HepG2 (cell line): ENCODE data around the gene XRCC1. TPM values are rescaled to one million over a fixed set of nuclear protein-coding genes. Genes with fewer than 3 reads are reported as not detected.

ENCODE experiments used
- AHR ChIP-seq: IDR thresholded peaks from 2 replicates; pipeline ENCODE4 v1.6.1; 2018; ENCODE audit warnings: missing genetic modification reagents, missing compliant biosample characterization
- BCLAF1 ChIP-seq: fragments of 450-650 bp; IDR thresholded peaks from 2 replicates; pipeline ENCODE4 v1.6.1; 2017; ENCODE audit warnings: mild to moderate bottlenecking
- FOXP1 ChIP-seq, 2 experiments: fragments of 450-650 bp in 1 of 2; IDR thresholded peaks; 2 replicates each; pipeline ENCODE4 v1.6.1; 2017 to 2018; ENCODE audit warnings: antibody characterized with exemption in 1 of 2
- IRF9 ChIP-seq: sonication (generic); formaldehyde crosslinking; IDR thresholded peaks from 2 replicates; pipeline ENCODE4 v1.8.0; 2022; ENCODE audit warnings: missing genetic modification reagents, mild to moderate bottlenecking, borderline replicate concordance
- JUNB ChIP-seq: sonication (generic); formaldehyde crosslinking; IDR thresholded peaks from 2 replicates; pipeline ENCODE4 v1.8.0; 2022; ENCODE audit warnings: missing genetic modification reagents, mild to moderate bottlenecking, borderline replicate concordance
- KLF16 ChIP-seq, 2 experiments: sonication (generic) in 1 of 2; formaldehyde crosslinking in 1 of 2; IDR thresholded peaks; 2 replicates each; pipeline versions ENCODE4 v1.6.1 to v1.8.0; 2016 to 2023; ENCODE audit warnings: missing genetic modification reagents in 2 of 2, missing compliant biosample characterization in 1 of 2
- POLR2AphosphoS2 ChIP-seq: IDR thresholded peaks from 2 replicates; pipeline ENCODE4 v1.6.1; 2011; ENCODE audit warnings: low read depth, low read length, improper control_type of control experiment
- TAF15 ChIP-seq: fragments of 200-400 bp; formaldehyde crosslinking; IDR thresholded peaks from one replicate; pipeline ENCODE4 v1.6.1; 2018; ENCODE audit warnings: mild to moderate bottlenecking, low read depth, low read length; ENCODE audit not compliant: poor library complexity, severe bottlenecking
- THAP7 ChIP-seq: sonication (generic); formaldehyde crosslinking; IDR thresholded peaks from 2 replicates; pipeline ENCODE4 v1.8.1; 2023; ENCODE audit warnings: mild to moderate bottlenecking, missing genetic modification reagents
- ZNF256 ChIP-seq: sonication (generic); formaldehyde crosslinking; conservative IDR thresholded peaks from 2 replicates; pipeline ENCODE4 v1.4.0; 2020; ENCODE audit warnings: missing genetic modification reagents
- ZNF317 ChIP-seq: sonication (generic); formaldehyde crosslinking; IDR thresholded peaks from 2 replicates; pipeline ENCODE4 v1.5.0; 2020; ENCODE audit warnings: mild to moderate bottlenecking, missing genetic modification reagents
- ZNF556 ChIP-seq: sonication (generic); formaldehyde crosslinking; IDR thresholded peaks from 2 replicates; pipeline ENCODE4 v1.4.0; 2020; ENCODE audit warnings: mild to moderate bottlenecking, missing genetic modification reagents, borderline replicate concordance
- ZNF619 ChIP-seq: sonication (generic); formaldehyde crosslinking; IDR thresholded peaks from 2 replicates; pipeline ENCODE4 v1.4.0; 2020; ENCODE audit warnings: mild to moderate bottlenecking, missing genetic modification reagents
- ZNF720 ChIP-seq: sonication (generic); formaldehyde crosslinking; IDR thresholded peaks from 2 replicates; pipeline ENCODE4 v1.4.0; 2020; ENCODE audit warnings: missing genetic modification reagents
- ZNF749 ChIP-seq: sonication (generic); formaldehyde crosslinking; IDR thresholded peaks from 2 replicates; pipeline ENCODE4 v1.8.0; 2022; ENCODE audit warnings: mild to moderate bottlenecking, missing genetic modification reagents, moderate library complexity, borderline replicate concordance
- ZNF790 ChIP-seq: sonication (generic); formaldehyde crosslinking; IDR thresholded peaks from 2 replicates; pipeline ENCODE4 v1.8.0; 2022; ENCODE audit warnings: missing genetic modification reagents, mild to moderate bottlenecking, borderline replicate concordance
- ZNF841 ChIP-seq: sonication (generic); formaldehyde crosslinking; IDR thresholded peaks from 2 replicates; pipeline ENCODE4 v1.8.1; 2023; ENCODE audit warnings: missing genetic modification reagents, borderline replicate concordance
- polyA plus RNA-seq, 8 experiments: library from polyadenylated mRNA; depleted of rRNA in 3 of 8; stranded (reverse) in 7 of 8; unstranded in 1 of 8; fragments of >200 nt; fragmentation: Illumina TruSeq in 4 of 8; extraction: Trizol in 4 of 8; gene quantifications; 2 replicates each; pipeline versions ENCODE4 v1.2.1 to v1.2.3, GENCODE V29; 2011 to 2016; ENCODE audit warnings: low read depth in 4 of 8, missing spikeins in 1 of 8, mixed read lengths in 1 of 8; ENCODE audit not compliant: insufficient read depth in 1 of 8
- total RNA-seq, 5 experiments: library from RNA; depleted of rRNA; stranded (reverse); fragments of >200 nt; fragmentation: Illumina TruSeq; extraction: Trizol; gene quantifications; 2 replicates each; pipeline ENCODE4 v1.2.3, GENCODE V29; 2016; ENCODE audit warnings: low read depth in 1 of 5
- TF ChIP-seq, protein P1 (sequence below): IDR thresholded peaks from 2 replicates; pipeline ENCODE4 v1.6.1; 2012; ENCODE audit warnings: low read depth, low read length, improper control_type of control experiment
- TF ChIP-seq, protein P2 (sequence below): sonication (generic); formaldehyde crosslinking; IDR thresholded peaks from 2 replicates; pipeline ENCODE4 v1.8.1; 2023; ENCODE audit warnings: missing genetic modification reagents, inconsistent platforms, borderline replicate concordance
- TF ChIP-seq, protein P3 (sequence below): sonication (generic); formaldehyde crosslinking; IDR thresholded peaks from 2 replicates; pipeline ENCODE4 v1.8.1; 2022; ENCODE audit warnings: mild to moderate bottlenecking, missing genetic modification reagents

Gene XRCC1
- total and polyA plus RNA-seq, 2 of the 13 experiments (the other 11 are each of a cell fraction or from before 2014, with no cell fraction given): 24.7 to 26.3 TPM

- TF ChIP-seq ZNF720 (no peak), ZNF556 (CRISPR knock-in tag) (no peak), ZNF841 (CRISPR knock-in tag) (no peak), POLR2AphosphoS2 (no peak), THAP7 (CRISPR knock-in tag) (no peak), AHR (CRISPR knock-in tag) (no peak), KLF16 (CRISPR knock-in tag; IDR thresholded peaks at IDR 0.05) (no peak), ZNF619 (CRISPR knock-in tag) (no peak), ZNF256 (CRISPR knock-in tag) (no peak), ZNF790 (CRISPR knock-in tag) (no peak), IRF9 (no peak), TAF15 (no peak), ZNF749 (CRISPR knock-in tag) (no peak), ZNF317 (CRISPR knock-in tag) (no peak), BCLAF1 (no peak), JUNB (CRISPR knock-in tag) (no peak), FOXP1 (IDR thresholded peaks at IDR 0.05) (no peak), FOXP1 (CRISPR knock-in tag; IDR thresholded peaks at IDR 0.05) (no peak)
- TF ChIP-seq, protein P1, sequence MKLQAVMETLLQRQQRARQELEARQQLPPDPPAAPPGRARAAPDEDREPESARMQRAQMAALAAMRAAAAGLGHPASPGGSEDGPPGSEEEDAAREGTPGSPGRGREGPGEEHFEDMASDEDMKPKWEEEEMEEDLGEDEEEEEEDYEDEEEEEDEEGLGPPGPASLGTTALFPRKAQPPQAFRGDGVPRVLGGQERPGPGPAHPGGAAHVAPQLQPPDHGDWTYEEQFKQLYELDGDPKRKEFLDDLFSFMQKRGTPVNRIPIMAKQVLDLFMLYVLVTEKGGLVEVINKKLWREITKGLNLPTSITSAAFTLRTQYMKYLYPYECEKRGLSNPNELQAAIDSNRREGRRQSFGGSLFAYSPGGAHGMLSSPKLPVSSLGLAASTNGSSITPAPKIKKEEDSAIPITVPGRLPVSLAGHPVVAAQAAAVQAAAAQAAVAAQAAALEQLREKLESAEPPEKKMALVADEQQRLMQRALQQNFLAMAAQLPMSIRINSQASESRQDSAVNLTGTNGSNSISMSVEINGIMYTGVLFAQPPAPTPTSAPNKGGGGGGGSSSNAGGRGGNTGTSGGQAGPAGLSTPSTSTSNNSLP: no peak
- TF ChIP-seq, protein P2, sequence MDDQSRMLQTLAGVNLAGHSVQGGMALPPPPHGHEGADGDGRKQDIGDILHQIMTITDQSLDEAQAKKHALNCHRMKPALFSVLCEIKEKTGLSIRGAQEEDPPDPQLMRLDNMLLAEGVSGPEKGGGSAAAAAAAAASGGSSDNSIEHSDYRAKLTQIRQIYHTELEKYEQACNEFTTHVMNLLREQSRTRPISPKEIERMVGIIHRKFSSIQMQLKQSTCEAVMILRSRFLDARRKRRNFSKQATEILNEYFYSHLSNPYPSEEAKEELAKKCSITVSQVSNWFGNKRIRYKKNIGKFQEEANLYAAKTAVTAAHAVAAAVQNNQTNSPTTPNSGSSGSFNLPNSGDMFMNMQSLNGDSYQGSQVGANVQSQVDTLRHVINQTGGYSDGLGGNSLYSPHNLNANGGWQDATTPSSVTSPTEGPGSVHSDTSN (CRISPR knock-in tag): no peak
- TF ChIP-seq, protein P3, sequence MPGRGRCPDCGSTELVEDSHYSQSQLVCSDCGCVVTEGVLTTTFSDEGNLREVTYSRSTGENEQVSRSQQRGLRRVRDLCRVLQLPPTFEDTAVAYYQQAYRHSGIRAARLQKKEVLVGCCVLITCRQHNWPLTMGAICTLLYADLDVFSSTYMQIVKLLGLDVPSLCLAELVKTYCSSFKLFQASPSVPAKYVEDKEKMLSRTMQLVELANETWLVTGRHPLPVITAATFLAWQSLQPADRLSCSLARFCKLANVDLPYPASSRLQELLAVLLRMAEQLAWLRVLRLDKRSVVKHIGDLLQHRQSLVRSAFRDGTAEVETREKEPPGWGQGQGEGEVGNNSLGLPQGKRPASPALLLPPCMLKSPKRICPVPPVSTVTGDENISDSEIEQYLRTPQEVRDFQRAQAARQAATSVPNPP (CRISPR knock-in tag): no peak
Observed at GRCh38 chr19:43575156-43575950, at the start of gene XRCC1, which contains the start of gene PINLYP (continued).
